Stimulated activated naive CD4-positive, alpha-beta T cell treated with Interleukin-2 at 50 U/mL for 16 hours (primary cell): ENCODE data around the gene PXN.
"Not testable (repeated sequence)": the region's sequence is repeated elsewhere in the genome, so short reads cannot be mapped to it uniquely, and the experiment has no call there.

Experiments used
- DNase-seq: peaks from one replicate; lab custom pipeline; 2025; lab: John Stamatoyannopoulos, UW

PXN gene

GRCh38 chr12:120225852-120226640 is 39.5 kb downstream of the PXN start:
- peak; percentile 18 for DNase-seq

GRCh38 chr12:120225200-120225558 is 40.4 kb downstream of the PXN start:
- no peak for DNase-seq

GRCh38 chr12:120224304-120225199 is 41.0 kb downstream of the PXN start:
- no peak for DNase-seq

- DNase-seq = no peak
Observed at GRCh38 chr12:120223458-120224303, 41.8 kb downstream of the PXN start.

GRCh38 chr12:120222288-120222832 is 43.2 kb downstream of the PXN start:
- no peak for DNase-seq

GRCh38 chr12:120221576-120221900 is 44.0 kb downstream of the PXN start:
- DNase-seq = no peak

- no peak for DNase-seq
Observed at GRCh38 chr12:120220838-120221575, 44.5 kb downstream of the PXN start.

- DNase-seq = no peak
Observed at GRCh38 chr12:120218680-120219606, 46.6 kb downstream of the PXN start.

GRCh38 chr12:120216742-120217605 is 48.6 kb downstream of the PXN start:
- no peak for DNase-seq

GRCh38 chr12:120215766-120216735 is 49.5 kb downstream of the PXN start:
- DNase-seq = no peak

- DNase-seq = no peak
Observed at GRCh38 chr12:120215357-120215735, 50.2 kb downstream of the PXN start.

- DNase-seq = no peak
Observed at GRCh38 chr12:120214626-120215356, 50.7 kb downstream of the PXN start.

- DNase-seq = no peak
Observed at GRCh38 chr12:120213758-120214157, 51.8 kb downstream of the PXN start.

GRCh38 chr12:120213182-120213581 is 52.3 kb downstream of the PXN start:
- DNase-seq = not testable (repeated sequence)

GRCh38 chr12:120212301-120212700 is 53.2 kb downstream of the PXN start:
- DNase-seq = no peak

GRCh38 chr12:120211904-120212283 is 53.6 kb downstream of the PXN start:
- no peak for DNase-seq

GRCh38 chr12:120211243-120211903 is 54.2 kb downstream of the PXN start:
- no peak for DNase-seq
